Activated CD8-positive, alpha-beta T cell treated with anti-CD3 and anti-CD28 coated beads for 36 hours (primary cell): ENCODE results near the gene EPHA4. TPM values are rescaled to one million over a fixed set of nuclear protein-coding genes. Genes with fewer than 3 reads are reported as not detected.
A peak's percentile ranks its signal among the peaks of the same experiment; 100 is the strongest.

ENCODE experiments used
- ATAC-seq: fragments of 200-7000 bp; cut with Tn5 transposase; one replicate; pipeline ENCODE4 v1.10.0; 2021; ENCODE audit warnings: mild to moderate bottlenecking, moderate library complexity
- CTCF ChIA-PET: fragments of 350-600 bp; sonication (Branson Sonifier 250); formaldehyde crosslinking; loops from one replicate; lab custom pipeline; 2021; ENCODE audit warnings: antibody characterized with exemption; lab: Charles Lee
- POLR2A ChIA-PET: fragments of 350-600 bp; sonication (Branson Sonifier 250); formaldehyde crosslinking; loops from one replicate; lab custom pipeline; 2021; ENCODE audit warnings: antibody characterized with exemption; lab: Charles Lee
- DNase-seq: peaks from one replicate; pipeline ENCODE4 v3.0.0-alpha.2; 2020
- H3K27ac Mint-ChIP-seq: one replicate; pipeline ENCODE4 v1.8.0; 2021; ENCODE audit warnings: mild to moderate bottlenecking, mixed read lengths
- H3K27me3 Mint-ChIP-seq: one replicate; pipeline ENCODE4 v1.8.0; 2021; ENCODE audit warnings: mixed read lengths
- H3K36me3 Mint-ChIP-seq: one replicate; pipeline ENCODE4 v1.8.0; 2021; ENCODE audit warnings: low read depth, mixed read lengths
- H3K4me1 Mint-ChIP-seq: one replicate; pipeline ENCODE4 v1.8.0; 2021; ENCODE audit warnings: low read depth, mixed read lengths
- H3K4me3 Mint-ChIP-seq: one replicate; pipeline ENCODE4 v1.8.0; 2021; ENCODE audit warnings: mild to moderate bottlenecking, moderate library complexity, mixed read lengths
- H3K9me3 Mint-ChIP-seq: one replicate; pipeline ENCODE4 v1.8.0; 2021; ENCODE audit warnings: mixed read lengths
- CTCF ChIP-seq: fragments of 200-600 bp; IDR thresholded peaks from one replicate; pipeline ENCODE4 v1.8.0; 2022; ENCODE audit warnings: antibody characterized with exemption, mild to moderate bottlenecking
- intact Hi-C: fragments of 100-400 bp; cut with micrococcal nuclease; formaldehyde crosslinking; loops from one replicate; pipeline ENCODE4 v1.10.0; 2022
- total RNA-seq, 2 experiments: library from RNA; stranded (reverse); gene quantifications; one replicate each; pipeline ENCODE4 v1.2.3, GENCODE V29; 2021

Gene EPHA4
- total RNA-seq, 2 experiments from 2014 or later, result 1.8 to 2.3 TPM

- ChIA-PET CTCF (no interaction called here), POLR2A (no interaction called here)
- ATAC-seq, result no peak
- Mint-ChIP-seq H3K27me3 (no peaks in the 10 kb centered on the region), H3K36me3 (no peaks in the 10 kb centered on the region), H3K27ac (no peak overlapping the region), H3K4me1 (peaks cover 2% of the 10 kb centered on the region), H3K4me3 (no peak overlapping the region), H3K9me3 (no peaks in the 10 kb centered on the region)
- TF ChIP-seq CTCF, result no peak
- intact Hi-C loops, result no loop called here
- no peak for DNase-seq
Measured at GRCh38 chr2:221535824-221536223, 36.3 kb downstream of the EPHA4 start.

GRCh38 chr2:221533299-221533698 lies 38.8 kb downstream of the EPHA4 start:
- ChIA-PET CTCF (interaction anchor here (1.3 kb wide), 1 partner anchor 41 kb away, joined by 4 read pairs; no protein-coding TSS in a partner anchor), POLR2A (no interaction called here)
- H3K4me3 Mint-ChIP-seq, result no peak overlapping the region
- H3K9me3 Mint-ChIP-seq, result no peaks in the 10 kb centered on the region
- peaks cover 17% of the 10 kb centered on the region for H3K4me1 Mint-ChIP-seq
- intact Hi-C loops, result no loop called here
- no peaks in the 10 kb centered on the region for H3K36me3 Mint-ChIP-seq
- DNase-seq (no peak), ATAC-seq (no peak)
- TF ChIP-seq CTCF, result no peak
- H3K27me3 Mint-ChIP-seq, result no peaks in the 10 kb centered on the region
- H3K27ac Mint-ChIP-seq, result no peak overlapping the region

- Mint-ChIP-seq H3K4me3 (no peak overlapping the region), H3K4me1 (peaks cover 22% of the 10 kb centered on the region), H3K36me3 (no peaks in the 10 kb centered on the region), H3K9me3 (no peaks in the 10 kb centered on the region), H3K27ac (no peak overlapping the region), H3K27me3 (no peaks in the 10 kb centered on the region)
- CTCF ChIA-PET, result interaction anchor here (1.3 kb wide), 1 partner anchor 42 kb away, joined by 4 read pairs; no protein-coding TSS in a partner anchor
- no peak for TF ChIP-seq CTCF
- intact Hi-C loops, result no loop called here
- no peak for DNase-seq
- no peak for ATAC-seq
- POLR2A ChIA-PET, result no interaction called here
Measured at GRCh38 chr2:221532641-221533040, 39.5 kb downstream of the EPHA4 start.

GRCh38 chr2:221530653-221531037 lies 41.5 kb downstream of the EPHA4 start:
- H3K27me3 Mint-ChIP-seq, result no peaks in the 10 kb centered on the region
- no peak for TF ChIP-seq CTCF
- ChIA-PET CTCF (interaction anchor here (1.2 kb wide), 1 partner anchor 12 kb away, joined by 5 read pairs; no protein-coding TSS in a partner anchor), POLR2A (interaction anchor here (0.6 to 1.4 kb wide), 3 partner anchors 9 to 200 kb away, joined by 3 read pairs; no protein-coding TSS in a partner anchor)
- peak overlapping the region; percentile 23 for H3K27ac Mint-ChIP-seq
- H3K9me3 Mint-ChIP-seq, result no peaks in the 10 kb centered on the region
- no peaks in the 10 kb centered on the region for H3K36me3 Mint-ChIP-seq
- ATAC-seq (no peak), DNase-seq (no peak)
- intact Hi-C loops, result no loop called here
- no peak overlapping the region for H3K4me3 Mint-ChIP-seq
- H3K4me1 Mint-ChIP-seq, result peaks cover 29% of the 10 kb centered on the region

GRCh38 chr2:221529943-221530652 lies 42.0 kb downstream of the EPHA4 start:
- ATAC-seq, result peak; percentile 75
- H3K36me3 Mint-ChIP-seq, result no peaks in the 10 kb centered on the region
- H3K27ac Mint-ChIP-seq, result peak overlapping the region; percentile 56
- no peak for TF ChIP-seq CTCF
- H3K9me3 Mint-ChIP-seq, result no peaks in the 10 kb centered on the region
- ChIA-PET POLR2A (interaction anchor here (0.6 to 1.4 kb wide), 3 partner anchors 10 to 200 kb away, joined by 3 read pairs; no protein-coding TSS in a partner anchor), CTCF (interaction anchor here (1.2 kb wide), 1 partner anchor 12 kb away, joined by 5 read pairs; no protein-coding TSS in a partner anchor)
- intact Hi-C loops, result no loop called here
- no peak for DNase-seq
- H3K4me3 Mint-ChIP-seq, result peak overlapping the region; percentile 35
- peaks cover 29% of the 10 kb centered on the region for H3K4me1 Mint-ChIP-seq
- H3K27me3 Mint-ChIP-seq, result no peaks in the 10 kb centered on the region
